Mesodermal cell (in vitro differentiated cells): ENCODE measurements around the gene NCMAP.
"Not testable (repeated sequence)": the region's sequence is repeated elsewhere in the genome, so short reads cannot be mapped to it uniquely, and the experiment has no call there.

Experiments
- H3K27ac ChIP-seq: 2 replicates; pipeline ENCODE4 v1.7.0; 2013; ENCODE audit warnings: mild to moderate bottlenecking, low read depth, low read length, moderate library complexity; ENCODE audit not compliant: severe bottlenecking
- H3K36me3 ChIP-seq: 2 replicates; pipeline ENCODE4 v1.7.1; 2013; ENCODE audit warnings: mild to moderate bottlenecking, low read length, moderate library complexity; ENCODE audit not compliant: control insufficient read depth, insufficient read depth
- H3K4me1 ChIP-seq: one replicate; pipeline ENCODE4 v1.7.1; 2013; ENCODE audit warnings: mild to moderate bottlenecking, low read length; ENCODE audit not compliant: insufficient read depth, control insufficient read depth, poor library complexity, severe bottlenecking
- H3K4me3 ChIP-seq: 2 replicates; pipeline ENCODE4 v1.7.0; 2013; ENCODE audit warnings: low read length, control low read depth, mild to moderate bottlenecking; ENCODE audit not compliant: insufficient read depth, poor library complexity, severe bottlenecking; ENCODE audit errors: extremely low read depth
- H3K9me3 ChIP-seq: 2 replicates; pipeline ENCODE4 v1.7.1; 2013; ENCODE audit warnings: mild to moderate bottlenecking, low read length, moderate library complexity; ENCODE audit not compliant: control insufficient read depth
- WGBS, 2 experiments: methylation state at CpG; one replicate each; pipeline ENCODE4 v1.1.5; 2013; ENCODE audit warnings: missing lambda C conversion rate in 2 of 2; ENCODE audit not compliant: insufficient coverage in 2 of 2; 5-methylcytosine and 5-hydroxymethylcytosine counted together

The NCMAP gene

GRCh38 chr1:24525606-24526005 is 30.3 kb upstream of the NCMAP start:
- H3K4me3 ChIP-seq: no peak overlapping the region
- no peaks in the 10 kb centered on the region for H3K36me3 ChIP-seq
- no peaks in the 10 kb centered on the region for H3K4me1 ChIP-seq
- H3K9me3 ChIP-seq: no peaks in the 10 kb centered on the region
- no peak overlapping the region for H3K27ac ChIP-seq
- WGBS, 2 experiments: 75 to 79% methylated on average over 4 to 5 of the region's 6 CpGs

- Histone ChIP-seq H3K4me3 (no peak overlapping the region), H3K27ac (no peak overlapping the region), H3K4me1 (no peaks in the 10 kb centered on the region), H3K36me3 (no peaks in the 10 kb centered on the region), H3K9me3 (no peaks in the 10 kb centered on the region)
- 83 to 95% methylated on average over 1 to 6 of the region's 7 CpGs for WGBS, 2 experiments
These were observed 29.8 kb upstream of the NCMAP start for GRCh38 chr1:24526045-24526444.

GRCh38 chr1:24526940-24527542 is 28.8 kb upstream of the NCMAP start:
- Histone ChIP-seq H3K27ac (no peak overlapping the region), H3K4me1 (no peaks in the 10 kb centered on the region), H3K9me3 (no peaks in the 10 kb centered on the region), H3K4me3 (no peak overlapping the region), H3K36me3 (peaks cover 8% of the 10 kb centered on the region)
- 93% methylated on average over 3 of the region's 8 CpGs; no CpG with 5 or more reads in 1 of the 2 experiments for WGBS, 2 experiments

GRCh38 chr1:24528744-24529143 is 27.1 kb upstream of the NCMAP start:
- WGBS, 2 experiments: 86 to 100% methylated on average over 1 of the region's 2 CpGs

GRCh38 chr1:24529292-24529691 is 26.6 kb upstream of the NCMAP start:
- 88 to 100% methylated on average over 2 to 4 of the region's 7 CpGs for WGBS, 2 experiments
- not testable (repeated sequence) for H3K4me3 ChIP-seq, H3K27ac ChIP-seq, H3K4me1 ChIP-seq, H3K9me3 ChIP-seq
- peaks cover 11% of the 10 kb centered on the region for H3K36me3 ChIP-seq

More at GRCh38 chr1:24528744-24529143, 27.1 kb upstream of the NCMAP start:
- Histone ChIP-seq H3K27ac (no peak overlapping the region), H3K9me3 (no peaks in the 10 kb centered on the region), H3K4me1 (no peaks in the 10 kb centered on the region), H3K36me3 (peaks cover 11% of the 10 kb centered on the region), H3K4me3 (no peak overlapping the region)

- Histone ChIP-seq H3K4me1 (peaks cover 7% of the 10 kb centered on the region), H3K9me3 (no peaks in the 10 kb centered on the region), H3K36me3 (peaks cover 20% of the 10 kb centered on the region), H3K27ac (no peak overlapping the region), H3K4me3 (no peak overlapping the region)
- 87 to 88% methylated on average over 15 to 18 of the region's 21 CpGs for WGBS, 2 experiments
These were observed 20.9 kb upstream of the NCMAP start for GRCh38 chr1:24535021-24535424.

GRCh38 chr1:24535778-24536177 is 20.1 kb upstream of the NCMAP start:
- no peak overlapping the region for H3K27ac ChIP-seq
- peaks cover 20% of the 10 kb centered on the region for H3K36me3 ChIP-seq
- H3K4me1 ChIP-seq: peaks cover 7% of the 10 kb centered on the region
- WGBS, 2 experiments: 92 to 95% methylated on average over 8 of the region's 8 CpGs
- H3K4me3 ChIP-seq: no peak overlapping the region
- H3K9me3 ChIP-seq: no peaks in the 10 kb centered on the region

- Histone ChIP-seq H3K4me1 (peaks cover 10% of the 10 kb centered on the region), H3K36me3 (peaks cover 17% of the 10 kb centered on the region), H3K9me3 (no peaks in the 10 kb centered on the region), H3K27ac (no peak overlapping the region), H3K4me3 (no peak overlapping the region)
- WGBS, 2 experiments: 85 to 90% methylated on average over 5 of the region's 7 CpGs
These were observed 19.5 kb upstream of the NCMAP start for GRCh38 chr1:24536391-24536840.

GRCh38 chr1:24540051-24540905 is 15.6 kb upstream of the NCMAP start:
- H3K27ac ChIP-seq: no peak overlapping the region
- H3K36me3 ChIP-seq: peaks cover 6% of the 10 kb centered on the region
- WGBS, 2 experiments: 87 to 90% methylated on average over 3 to 5 of the region's 15 CpGs

GRCh38 chr1:24540906-24541710 is 14.8 kb upstream of the NCMAP start:
- Histone ChIP-seq H3K36me3 (no peaks in the 10 kb centered on the region), H3K4me3 (no peak overlapping the region), H3K9me3 (no peaks in the 10 kb centered on the region), H3K27ac (no peak overlapping the region), H3K4me1 (peaks cover 21% of the 10 kb centered on the region)
- 80% methylated on average over 1 of the region's 7 CpGs; no CpG with 5 or more reads in 1 of the 2 experiments for WGBS, 2 experiments

More at GRCh38 chr1:24540051-24540905, 15.6 kb upstream of the NCMAP start:
- no peaks in the 10 kb centered on the region for H3K9me3 ChIP-seq
- no peak overlapping the region for H3K4me3 ChIP-seq
- H3K4me1 ChIP-seq: peaks cover 24% of the 10 kb centered on the region
